GM21390 (cell line): ENCODE results near the gene ZNF236.
"Not testable (repeated sequence)": the region's sequence is repeated elsewhere in the genome, so short reads cannot be mapped to it uniquely, and the experiment has no call there.

ENCODE experiments used
- ATAC-seq: cut with Tn5 transposase; IDR thresholded peaks from one replicate; pipeline ENCODE4 v1.9.1; 2021; ENCODE audit not compliant: unreplicated experiment

The ZNF236 gene

DNA sequence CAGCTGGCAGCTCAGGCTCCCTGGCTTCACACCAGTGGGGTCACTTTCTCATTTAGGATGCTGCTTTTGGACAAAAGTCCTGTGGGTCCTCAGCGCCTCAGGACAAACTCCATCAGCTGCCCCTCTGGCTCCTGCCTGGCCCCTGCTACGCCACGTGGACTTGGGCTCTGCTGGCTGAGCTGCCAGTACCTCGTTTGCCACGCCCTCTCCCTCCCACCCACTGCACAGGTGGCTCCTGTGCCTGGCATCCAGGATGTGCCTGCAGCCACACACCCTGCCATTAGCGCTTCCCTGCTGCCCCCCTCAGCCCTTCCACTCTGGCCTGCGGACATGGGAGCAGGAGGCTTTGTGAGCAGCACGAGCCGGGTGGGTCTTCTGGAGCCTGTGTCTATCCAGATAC lies 118.9 kb downstream of the ZNF236 start:
- no peak for ATAC-seq

- ATAC-seq = no peak
Observed at GRCh38 chr18:76943542-76944339, 121.4 kb downstream of the ZNF236 start.

GRCh38 chr18:76944346-76944745 lies 122.0 kb downstream of the ZNF236 start:
- ATAC-seq = not testable (repeated sequence)

DNA sequence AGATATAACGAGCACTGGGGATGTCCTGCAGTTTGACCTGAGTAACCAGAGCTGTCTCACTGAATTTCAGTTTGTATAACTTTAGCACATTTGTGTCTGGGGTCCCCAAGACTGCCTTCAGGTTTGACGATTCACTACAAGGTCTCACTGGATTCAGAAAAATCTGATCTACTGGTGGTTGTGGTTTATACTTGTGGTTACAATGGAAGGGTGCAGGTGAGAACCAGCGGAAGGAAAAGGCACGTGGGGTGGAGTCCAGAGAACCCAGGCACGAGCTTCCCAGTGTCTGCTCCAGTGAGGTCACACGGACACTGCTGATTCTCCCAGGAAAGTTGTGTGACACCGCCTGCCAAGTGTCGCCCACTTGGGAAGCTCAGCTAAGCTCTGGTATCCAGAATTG lies 126.0 kb downstream of the ZNF236 start:
- no peak for ATAC-seq

- no peak for ATAC-seq
Observed at GRCh38 chr18:76951456-76952247, 129.3 kb downstream of the ZNF236 start.

- no peak for ATAC-seq
Observed at GRCh38 chr18:76952747-76953146, 130.4 kb downstream of the ZNF236 start.

DNA sequence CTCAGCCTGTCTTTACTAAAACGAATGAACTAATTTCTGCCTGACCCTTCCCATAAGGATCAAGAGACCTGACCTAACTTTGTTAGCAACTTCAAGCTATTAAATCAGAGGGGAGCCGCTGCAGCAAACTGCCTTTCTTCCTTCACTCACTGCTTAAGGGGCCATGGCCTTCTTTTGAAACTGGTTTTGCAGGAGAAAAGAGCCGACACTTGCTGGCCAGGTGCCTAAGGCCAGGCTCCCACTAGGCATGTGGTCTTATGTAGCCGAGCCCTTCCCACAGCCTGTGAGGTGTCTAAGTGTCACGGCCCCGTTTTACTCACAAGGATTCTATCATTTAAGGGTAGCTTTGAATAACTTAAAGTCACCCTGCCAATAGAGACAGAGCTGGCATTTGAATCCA lies 130.8 kb downstream of the ZNF236 start:
- no peak for ATAC-seq

GRCh38 chr18:76953583-76954233 lies 131.4 kb downstream of the ZNF236 start:
- ATAC-seq = no peak

DNA sequence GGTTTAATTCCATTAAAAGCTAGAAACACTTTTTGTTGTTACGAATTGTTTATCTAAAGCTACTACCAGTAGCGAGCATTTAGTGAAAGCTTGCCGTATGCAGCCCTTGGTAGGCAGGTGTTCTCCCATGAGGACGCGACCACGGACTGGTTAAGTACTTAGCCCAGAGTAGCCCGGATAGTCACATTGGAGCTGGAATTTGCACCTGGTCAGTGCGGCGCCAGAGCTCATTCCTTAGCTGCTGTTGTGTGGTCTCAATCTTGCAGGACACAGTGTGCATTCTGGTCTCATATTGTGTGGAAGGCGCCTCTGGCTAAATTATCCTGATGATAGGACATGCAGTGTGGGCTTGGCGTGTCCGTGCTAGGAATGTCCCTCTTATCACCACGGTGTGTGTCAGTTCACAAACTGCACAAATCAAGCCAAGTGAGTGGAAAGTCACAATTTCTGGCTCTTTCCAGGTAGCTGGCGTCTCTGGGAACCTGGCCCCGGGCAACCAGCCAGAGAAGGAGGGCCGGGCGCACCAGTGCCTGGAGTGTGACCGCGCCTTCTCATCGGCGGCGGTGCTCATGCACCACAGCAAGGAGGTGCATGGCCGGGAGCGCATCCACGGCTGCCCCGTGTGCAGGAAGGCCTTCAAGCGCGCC lies 133.3 kb downstream of the ZNF236 start:
- ATAC-seq = no peak

DNA sequence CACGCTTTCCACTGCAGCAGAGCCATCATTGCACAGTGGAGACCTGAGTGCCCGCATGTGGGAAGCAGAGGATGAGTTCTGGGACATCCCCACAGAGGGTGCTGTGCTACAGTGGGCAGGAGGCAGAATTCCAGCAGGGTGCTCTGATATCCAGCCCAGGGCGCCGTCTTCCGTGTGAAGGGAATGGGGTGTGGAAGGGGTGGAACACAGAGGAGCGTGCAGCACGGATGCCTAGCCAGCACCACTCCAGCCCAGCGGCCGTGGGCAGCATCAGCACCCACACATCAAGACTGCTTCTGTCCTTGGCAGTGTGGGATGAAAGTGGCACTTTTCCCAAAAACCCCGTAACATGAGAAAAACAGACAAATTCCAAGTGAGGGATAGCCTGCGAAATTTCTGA lies 134.3 kb downstream of the ZNF236 start:
- ATAC-seq = no peak

DNA sequence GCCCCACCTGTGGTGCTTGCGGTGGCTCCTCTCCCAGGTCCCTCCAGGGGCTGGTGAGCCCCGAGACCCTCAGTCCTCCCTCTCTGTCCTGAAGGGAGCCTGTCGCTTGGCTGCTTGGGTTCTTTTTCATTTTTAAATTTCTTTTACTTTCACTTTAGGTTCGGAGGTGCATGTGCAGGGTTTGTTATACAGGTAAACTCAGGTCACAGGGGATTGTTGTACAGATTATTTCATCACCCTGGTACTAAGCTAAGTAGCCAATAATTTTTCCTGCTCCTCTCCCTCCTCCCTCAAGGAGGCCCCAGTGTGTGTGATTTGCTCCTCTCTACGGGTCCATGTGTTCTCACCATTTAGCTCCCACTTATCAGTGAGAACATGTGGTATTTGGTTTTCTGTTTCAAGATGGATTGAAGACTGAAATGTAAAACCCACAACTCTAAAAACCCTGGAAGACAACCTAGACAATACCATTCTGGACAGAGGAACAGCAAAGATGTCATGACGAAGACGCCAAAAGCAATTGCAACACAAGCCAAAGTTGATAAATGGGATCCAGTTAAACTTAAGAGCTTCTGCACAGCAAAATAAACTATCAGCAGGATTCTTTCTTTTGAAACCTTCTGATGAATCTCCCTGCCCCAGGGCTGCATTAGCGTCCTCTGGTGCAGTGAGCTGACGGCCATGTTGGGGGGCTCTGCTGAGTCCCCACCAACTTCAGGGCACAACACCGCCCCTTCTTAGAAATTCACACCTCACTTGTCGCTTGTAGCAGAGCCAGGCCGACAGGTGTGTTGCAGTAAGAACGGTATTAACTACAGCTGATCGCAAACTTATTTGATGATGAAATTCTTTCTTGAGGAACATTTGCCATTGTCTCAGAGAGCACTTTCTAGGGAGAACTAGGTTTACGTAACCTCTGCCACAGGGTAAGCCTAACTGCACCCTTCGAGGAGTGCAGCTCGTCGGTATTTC lies 135.3 kb downstream of the ZNF236 start:
- ATAC-seq = no peak

GRCh38 chr18:76958692-76959341 lies 136.5 kb downstream of the ZNF236 start:
- no peak for ATAC-seq

GRCh38 chr18:76959605-76960004 lies 137.2 kb downstream of the ZNF236 start:
- no peak for ATAC-seq

- no peak for ATAC-seq
Observed at GRCh38 chr18:76960528-76961035, 138.2 kb downstream of the ZNF236 start.

DNA sequence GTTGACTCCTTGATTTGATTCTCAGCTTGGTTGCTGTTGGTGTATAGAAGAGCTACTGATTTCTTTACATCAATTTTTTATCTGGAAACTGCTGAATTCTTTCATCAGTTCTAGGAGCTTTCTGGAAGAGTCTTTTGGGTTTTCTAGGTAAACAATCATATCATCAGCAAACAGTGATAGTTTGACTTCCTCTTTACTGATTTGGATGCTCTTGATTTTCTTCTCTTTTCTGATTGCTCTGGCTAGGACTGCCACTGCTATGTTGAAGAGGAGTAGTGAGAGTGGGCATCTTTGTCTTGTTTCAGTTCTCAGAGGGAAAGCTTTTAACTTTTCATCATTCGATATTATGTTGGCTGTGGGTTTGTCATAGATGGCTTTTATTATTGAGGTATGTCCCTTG lies 140.5 kb downstream of the ZNF236 start:
- ATAC-seq = no peak

DNA sequence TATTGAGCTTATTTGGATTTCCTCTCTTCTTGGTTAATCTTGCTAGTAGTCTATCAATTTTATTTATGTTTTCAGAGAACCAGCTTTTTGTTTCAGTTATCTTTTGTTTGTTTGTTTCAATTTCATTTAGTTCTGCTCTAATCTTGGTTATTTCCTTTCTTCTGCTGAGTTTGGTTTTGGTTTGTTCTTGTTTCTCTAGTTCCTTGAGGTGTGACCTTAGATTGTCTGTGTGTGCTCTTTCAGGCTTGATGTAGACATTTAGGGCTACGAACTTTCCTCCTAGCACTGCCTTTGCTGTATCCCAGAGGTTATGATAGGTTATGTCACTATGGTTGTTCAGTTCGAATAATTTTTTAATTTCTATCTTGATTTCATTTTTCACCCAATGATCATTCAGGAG lies 141.6 kb downstream of the ZNF236 start:
- peak; percentile 60 for ATAC-seq

- ATAC-seq = peak; percentile 55
Observed at GRCh38 chr18:76965555-76966151, 143.3 kb downstream of the ZNF236 start.

GRCh38 chr18:76967299-76967698 lies 144.9 kb downstream of the ZNF236 start:
- ATAC-seq = not testable (repeated sequence)
